ENCODE measurements around the gene AIP.

DNA sequence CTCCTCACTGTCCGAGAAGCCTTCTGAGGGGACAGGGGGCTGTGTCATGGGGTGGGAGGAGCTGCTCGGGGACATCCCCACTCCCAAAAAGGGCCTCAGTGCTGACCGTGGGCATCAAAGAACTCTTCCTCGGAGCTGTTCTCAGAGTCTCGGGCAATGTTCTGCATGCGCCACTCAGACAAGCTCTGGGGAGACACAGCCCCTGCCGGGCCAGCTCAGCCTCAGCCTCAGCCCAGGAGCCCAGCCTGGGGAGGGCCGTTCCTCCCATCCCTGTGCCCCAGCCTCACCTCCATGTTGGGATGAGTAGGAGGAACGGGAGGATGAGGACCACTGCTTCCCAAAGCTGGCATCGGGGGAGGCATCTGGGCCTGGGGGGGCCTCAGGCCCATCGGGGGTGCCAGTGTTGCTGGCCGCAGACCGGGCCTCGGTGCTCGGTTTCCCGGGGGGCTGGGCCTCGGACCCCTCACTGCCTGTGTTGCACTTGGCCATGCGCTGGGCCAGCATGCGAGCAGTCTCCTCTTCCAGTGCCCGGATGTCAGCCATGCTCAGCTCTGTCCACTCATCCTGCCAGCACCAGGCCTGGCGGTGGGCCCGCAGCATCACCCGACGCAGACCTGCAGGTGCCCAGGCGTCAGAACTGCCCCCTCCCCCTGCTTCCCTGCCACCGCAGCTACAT lies 17.1 kb downstream of the AIP start:
- TF ChIP-seq, protein P1, sequence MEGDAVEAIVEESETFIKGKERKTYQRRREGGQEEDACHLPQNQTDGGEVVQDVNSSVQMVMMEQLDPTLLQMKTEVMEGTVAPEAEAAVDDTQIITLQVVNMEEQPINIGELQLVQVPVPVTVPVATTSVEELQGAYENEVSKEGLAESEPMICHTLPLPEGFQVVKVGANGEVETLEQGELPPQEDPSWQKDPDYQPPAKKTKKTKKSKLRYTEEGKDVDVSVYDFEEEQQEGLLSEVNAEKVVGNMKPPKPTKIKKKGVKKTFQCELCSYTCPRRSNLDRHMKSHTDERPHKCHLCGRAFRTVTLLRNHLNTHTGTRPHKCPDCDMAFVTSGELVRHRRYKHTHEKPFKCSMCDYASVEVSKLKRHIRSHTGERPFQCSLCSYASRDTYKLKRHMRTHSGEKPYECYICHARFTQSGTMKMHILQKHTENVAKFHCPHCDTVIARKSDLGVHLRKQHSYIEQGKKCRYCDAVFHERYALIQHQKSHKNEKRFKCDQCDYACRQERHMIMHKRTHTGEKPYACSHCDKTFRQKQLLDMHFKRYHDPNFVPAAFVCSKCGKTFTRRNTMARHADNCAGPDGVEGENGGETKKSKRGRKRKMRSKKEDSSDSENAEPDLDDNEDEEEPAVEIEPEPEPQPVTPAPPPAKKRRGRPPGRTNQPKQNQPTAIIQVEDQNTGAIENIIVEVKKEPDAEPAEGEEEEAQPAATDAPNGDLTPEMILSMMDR (IDR thresholded peaks at IDR 0.05): no peak
- TF ChIP-seq EP300 (IDR thresholded peaks at IDR 0.05): no peak
